Stimulated activated CD4-positive, alpha-beta T cell treated with anti-CD3 and anti-CD28 coated beads, Interleukin-2, amount 100 ng/mL, for 48 hours (primary cell): ENCODE results near the gene COA8.

Experiments
- DNase-seq, 2 donors: peaks; one replicate each; pipeline ENCODE4 v3.0.0-alpha.2; 2020

COA8 gene

GRCh38 chr14:103627073-103628025 lies 64.6 kb downstream of the COA8 start:
- no peak for DNase-seq

- no peak for DNase-seq
Measured at GRCh38 chr14:103628221-103628683, 65.5 kb downstream of the COA8 start.

- DNase-seq: peak; percentile 85 to 90
Measured at GRCh38 chr14:103628684-103629502, 66.1 kb downstream of the COA8 start, which contains the start of gene KLC1. TSS of gene KLC1 (plus strand) at chr14:103629211. CDS start at chr14:103654565, 25,354 bp downstream.

- DNase-seq: peak; percentile 43 to 50
Measured at GRCh38 chr14:103629503-103630121, 66.9 kb downstream of the COA8 start.

GRCh38 chr14:103630364-103631108 lies 67.8 kb downstream of the COA8 start:
- DNase-seq: no peak

DNA sequence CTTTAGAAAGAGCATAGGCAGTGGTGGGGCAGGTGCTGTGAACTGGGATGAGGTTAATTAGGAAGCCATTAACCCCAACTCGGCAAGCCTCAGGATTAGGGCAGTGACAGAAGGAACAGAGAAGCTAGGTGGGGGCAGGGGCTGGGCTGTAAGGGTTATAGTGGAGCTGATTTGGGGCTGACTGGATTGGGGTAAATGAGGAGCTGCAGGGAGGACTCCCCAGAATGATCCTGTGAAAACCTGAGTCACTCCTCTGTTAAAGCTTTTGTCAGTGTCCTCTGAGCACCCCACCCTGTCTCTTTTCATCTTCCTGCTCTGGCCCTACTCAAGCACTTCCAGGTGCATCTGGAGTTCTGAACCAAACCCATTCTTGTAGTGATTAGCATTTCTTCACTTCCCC lies 70.6 kb downstream of the COA8 start:
- no peak for DNase-seq

- DNase-seq: no peak
Measured at GRCh38 chr14:103634156-103634555, 71.4 kb downstream of the COA8 start.

DNA sequence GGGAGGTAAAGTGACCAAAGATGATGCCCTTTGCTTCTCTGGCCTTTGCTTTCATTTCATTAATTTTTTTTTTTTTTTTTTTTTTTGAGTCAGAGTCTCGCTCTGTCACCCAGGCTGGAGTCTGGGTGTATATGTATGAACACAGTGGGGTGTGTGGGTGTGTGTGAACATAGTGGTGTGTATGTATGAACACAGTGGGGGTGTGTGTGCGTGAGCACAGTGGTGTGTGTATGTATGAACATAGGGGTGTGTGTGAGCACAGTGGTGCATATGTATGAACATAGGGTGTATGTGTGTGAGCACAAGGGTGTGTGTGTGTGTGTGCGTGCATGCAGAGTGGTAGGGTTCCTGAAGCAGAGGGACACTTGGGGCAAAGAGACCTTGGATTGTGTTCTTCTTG lies 75.8 kb downstream of the COA8 start:
- no peak for DNase-seq
